ENCODE data around the gene ACBD4.

DNA sequence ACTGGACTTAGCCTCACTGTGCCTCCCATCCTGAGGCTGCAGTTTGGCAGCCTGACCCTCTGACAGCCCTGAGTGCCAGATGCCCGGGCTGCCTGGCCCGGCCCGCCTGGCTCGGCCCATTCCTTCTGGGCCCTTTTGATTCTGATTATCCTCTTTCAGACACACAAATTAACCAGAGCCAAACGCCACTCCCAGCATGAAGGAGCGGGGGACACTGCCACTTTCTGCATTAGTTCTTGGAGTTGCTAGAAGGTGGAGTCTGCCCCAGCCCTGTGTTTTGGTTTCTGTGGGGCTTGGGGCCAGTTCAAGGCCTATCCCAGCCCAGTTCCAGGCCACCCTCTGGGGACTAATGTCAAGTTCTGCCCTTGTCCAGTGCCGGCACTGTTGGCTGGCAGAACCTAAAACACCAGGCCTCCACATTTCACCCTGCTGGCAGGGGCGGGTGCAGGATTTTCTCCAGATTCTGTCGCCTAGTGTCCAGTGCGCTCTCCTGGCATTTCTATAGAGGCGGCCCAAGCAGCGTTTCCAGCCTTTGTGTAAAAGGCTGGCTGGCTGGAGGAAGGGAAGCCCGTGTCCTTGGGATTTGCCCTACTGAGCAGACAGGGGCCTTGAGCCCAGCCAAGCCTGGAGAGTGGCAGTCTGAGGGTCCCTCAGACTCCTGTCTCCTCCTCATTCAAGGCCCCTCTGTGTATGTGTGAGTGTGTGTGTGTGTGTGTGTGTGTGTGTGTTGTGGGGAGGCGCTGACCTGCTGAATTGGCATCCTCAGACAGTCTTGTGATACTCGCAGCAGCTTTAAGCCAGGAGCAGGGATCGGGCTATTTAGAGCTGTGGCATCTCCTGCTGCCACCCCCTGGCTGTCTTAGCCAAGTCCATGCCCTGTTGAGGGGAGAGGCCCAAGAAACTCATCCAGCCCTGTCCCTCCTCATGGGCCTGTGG lies 24.5 kb upstream of the ACBD4 start:
- TF ChIP-seq, protein P1, sequence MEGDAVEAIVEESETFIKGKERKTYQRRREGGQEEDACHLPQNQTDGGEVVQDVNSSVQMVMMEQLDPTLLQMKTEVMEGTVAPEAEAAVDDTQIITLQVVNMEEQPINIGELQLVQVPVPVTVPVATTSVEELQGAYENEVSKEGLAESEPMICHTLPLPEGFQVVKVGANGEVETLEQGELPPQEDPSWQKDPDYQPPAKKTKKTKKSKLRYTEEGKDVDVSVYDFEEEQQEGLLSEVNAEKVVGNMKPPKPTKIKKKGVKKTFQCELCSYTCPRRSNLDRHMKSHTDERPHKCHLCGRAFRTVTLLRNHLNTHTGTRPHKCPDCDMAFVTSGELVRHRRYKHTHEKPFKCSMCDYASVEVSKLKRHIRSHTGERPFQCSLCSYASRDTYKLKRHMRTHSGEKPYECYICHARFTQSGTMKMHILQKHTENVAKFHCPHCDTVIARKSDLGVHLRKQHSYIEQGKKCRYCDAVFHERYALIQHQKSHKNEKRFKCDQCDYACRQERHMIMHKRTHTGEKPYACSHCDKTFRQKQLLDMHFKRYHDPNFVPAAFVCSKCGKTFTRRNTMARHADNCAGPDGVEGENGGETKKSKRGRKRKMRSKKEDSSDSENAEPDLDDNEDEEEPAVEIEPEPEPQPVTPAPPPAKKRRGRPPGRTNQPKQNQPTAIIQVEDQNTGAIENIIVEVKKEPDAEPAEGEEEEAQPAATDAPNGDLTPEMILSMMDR (conservative IDR thresholded peaks at IDR 0.05; ENCODE audit: low read length), result no peak
- TF ChIP-seq EZH2phosphoT487 (IDR thresholded peaks at IDR 0.05; ENCODE audit: borderline replicate concordance, low read depth, low read length), result no peak

Measured in OCI-LY7 (cell line).